CD4-positive, alpha-beta T cell treated with Interferon gamma for 1 hour (primary cell): ENCODE results near the gene UTF1.

Experiments
- DNase-seq: peaks from one replicate; pipeline ENCODE4 v3.0.0-alpha.2; 2020

The UTF1 gene

DNA sequence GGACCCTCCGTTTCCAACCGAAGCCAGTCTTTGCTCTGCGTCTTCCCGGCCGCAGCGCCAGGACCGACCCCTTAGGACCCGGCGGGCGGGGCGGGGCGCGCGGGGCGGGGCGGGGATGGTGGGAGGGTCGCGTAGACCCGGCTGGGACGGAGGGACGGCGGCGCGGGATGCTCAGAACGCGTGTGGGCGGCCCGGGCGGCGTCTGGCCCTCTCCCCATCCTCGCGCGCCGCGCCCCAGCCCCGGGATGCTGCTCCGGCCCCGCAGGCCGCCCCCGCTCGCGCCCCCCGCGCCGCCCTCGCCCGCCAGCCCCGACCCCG is at the start of gene UTF1:
Gene UTF1, plus strand, starts transcription at position 174 of the 318 bp plus-strand sequence. Its CDS starts 72 bp downstream, at position 246.
- DNase-seq: no peak

GRCh38 chr10:133180965-133181639 is 48.9 kb upstream of the UTF1 start:
- DNase-seq: no peak

GRCh38 chr10:133182190-133182589 is 47.8 kb upstream of the UTF1 start:
- DNase-seq: no peak

- no peak for DNase-seq
Observed at GRCh38 chr10:133182791-133183645, 47.0 kb upstream of the UTF1 start.

DNA sequence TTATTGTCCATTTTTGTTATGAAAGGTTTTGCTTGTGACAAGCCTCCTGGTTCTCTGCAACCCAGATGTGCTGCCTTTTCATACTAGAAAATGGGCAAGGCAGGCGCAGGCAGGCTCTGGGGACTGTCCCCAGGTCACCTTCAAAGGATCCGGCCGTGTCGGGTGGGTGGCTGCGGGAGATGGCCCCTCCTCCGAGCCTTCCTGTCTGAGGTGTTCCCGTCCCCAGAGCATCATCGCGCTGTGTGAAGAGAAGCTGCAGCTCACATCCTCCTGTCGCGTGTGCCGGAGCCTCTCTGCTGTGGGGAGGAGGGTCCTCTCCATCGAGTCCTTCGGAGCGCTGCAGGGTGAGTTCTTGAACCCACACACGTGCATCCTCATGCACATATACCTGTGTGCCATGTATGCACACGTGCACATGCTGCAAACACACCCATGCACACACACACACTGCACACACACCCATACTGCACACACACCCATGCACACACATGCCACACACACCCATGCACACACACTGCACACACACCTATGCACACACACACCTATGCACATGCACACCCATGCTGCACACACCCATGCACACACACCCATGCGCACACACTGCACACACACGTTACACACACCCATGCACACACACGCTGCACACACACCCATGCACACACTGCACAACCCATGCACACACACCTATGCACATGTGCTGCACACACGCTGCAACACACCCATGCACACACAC is 46.2 kb upstream of the UTF1 start:
- no peak for DNase-seq

GRCh38 chr10:133184591-133185244 is 45.3 kb upstream of the UTF1 start:
- DNase-seq: no peak

DNA sequence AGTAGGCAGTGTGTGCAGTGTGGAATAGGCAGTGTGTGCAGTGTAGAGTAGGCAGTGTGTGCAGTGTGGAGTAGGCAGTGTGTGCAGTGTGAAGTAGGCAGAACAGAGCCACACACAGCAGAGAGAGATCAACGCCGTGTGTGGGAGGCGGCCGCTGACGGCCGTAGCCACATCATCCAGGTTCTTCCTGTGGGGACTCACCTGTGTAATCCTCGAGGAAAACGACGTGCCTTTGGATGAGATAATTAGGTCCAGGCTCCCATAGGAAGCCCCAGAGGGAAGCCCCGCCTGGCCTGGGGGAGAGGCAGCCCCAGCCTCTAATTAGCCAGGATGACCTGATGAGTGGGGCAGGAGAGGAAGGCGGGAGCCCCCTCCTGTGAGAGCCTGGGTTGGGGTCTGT is 44.6 kb upstream of the UTF1 start:
- no peak for DNase-seq

- no peak for DNase-seq
Observed at GRCh38 chr10:133185916-133186315, 44.1 kb upstream of the UTF1 start.

- no peak for DNase-seq
Observed at GRCh38 chr10:133186416-133187090, 43.5 kb upstream of the UTF1 start.

- no peak for DNase-seq
Observed at GRCh38 chr10:133187091-133187905, 42.7 kb upstream of the UTF1 start.

DNA sequence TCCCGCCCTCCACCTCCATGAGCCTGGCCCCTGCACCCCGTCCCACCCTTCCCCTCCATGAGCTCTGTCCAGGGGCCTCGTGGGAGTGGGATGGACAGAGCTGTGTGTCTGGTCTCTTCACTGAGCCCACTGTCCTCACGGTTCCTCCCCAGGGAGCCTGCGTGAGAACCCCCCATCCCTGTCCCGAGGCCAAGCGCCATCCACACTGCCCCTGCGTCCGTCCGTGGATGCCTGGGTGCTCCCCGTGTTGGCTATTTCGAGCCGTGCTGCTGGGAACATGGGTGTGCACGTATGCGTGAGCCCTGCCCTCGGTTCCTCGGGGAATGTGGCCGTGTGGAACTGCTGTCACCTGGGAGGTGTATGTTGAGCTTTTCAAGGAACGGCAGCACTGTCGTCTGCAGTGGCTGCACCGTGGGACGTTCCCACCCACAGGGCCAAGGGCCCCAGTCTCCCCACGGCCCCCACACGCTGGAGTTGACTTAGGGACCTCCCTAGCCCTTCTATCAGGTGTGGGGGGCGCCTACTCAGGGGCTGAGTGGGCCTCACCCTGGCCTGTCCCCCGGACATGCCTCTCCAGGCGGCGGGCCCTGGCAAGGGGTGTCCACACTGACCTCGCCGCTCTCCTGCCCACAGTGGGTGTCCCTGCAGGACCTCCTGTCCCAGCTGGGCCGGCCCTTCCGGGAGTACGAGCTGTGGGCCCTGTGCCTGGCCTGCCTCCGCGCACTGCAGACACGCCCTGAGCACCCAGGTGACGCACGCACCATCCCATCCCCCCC is 41.9 kb upstream of the UTF1 start:
- no peak for DNase-seq

DNA sequence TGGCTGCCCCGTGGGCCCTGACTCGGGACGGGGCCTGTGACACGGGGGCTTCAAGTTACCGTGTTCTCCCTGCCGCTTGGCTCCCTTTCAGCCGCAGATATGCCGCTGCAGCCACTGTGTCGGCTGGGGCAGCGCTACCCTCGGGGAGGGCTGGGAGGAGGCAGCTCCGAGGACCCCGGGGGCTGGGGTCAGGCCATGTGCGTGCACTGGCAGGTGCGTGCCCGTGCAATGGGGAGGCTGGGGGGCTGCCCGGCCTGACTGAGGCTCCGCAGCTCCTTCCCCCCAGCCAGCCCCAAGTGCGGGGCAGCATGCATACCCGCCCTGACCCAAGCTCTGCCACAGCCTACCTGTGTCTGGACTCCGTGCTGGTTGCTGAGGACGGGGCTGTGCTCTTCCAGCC is 40.8 kb upstream of the UTF1 start:
- no peak for DNase-seq

DNA sequence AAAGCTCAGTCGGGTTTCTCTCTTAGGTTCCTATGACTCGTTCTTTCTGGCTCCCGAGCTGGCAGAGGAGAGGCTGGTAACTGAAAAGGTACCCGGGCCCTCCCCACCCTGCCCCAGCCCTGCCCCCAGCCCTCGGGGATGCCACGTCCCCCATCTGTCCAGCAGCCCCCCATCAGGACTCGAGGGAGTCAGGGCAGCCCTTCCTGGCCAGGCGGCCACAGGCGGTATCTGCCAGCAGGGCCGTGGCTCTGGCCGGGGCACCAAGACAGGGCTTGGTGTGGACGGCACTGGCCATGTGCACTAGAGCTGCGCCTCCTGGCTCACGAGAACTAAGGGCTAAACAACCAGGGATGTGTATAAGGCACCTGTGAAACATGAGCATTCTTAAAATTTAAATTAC is 40.3 kb upstream of the UTF1 start:
- DNase-seq: no peak

- DNase-seq: no peak
Observed at GRCh38 chr10:133190225-133190624, 39.8 kb upstream of the UTF1 start.

GRCh38 chr10:133191651-133192050 is 38.4 kb upstream of the UTF1 start:
- no peak for DNase-seq

GRCh38 chr10:133194151-133194550 is 35.9 kb upstream of the UTF1 start:
- DNase-seq: no peak

DNA sequence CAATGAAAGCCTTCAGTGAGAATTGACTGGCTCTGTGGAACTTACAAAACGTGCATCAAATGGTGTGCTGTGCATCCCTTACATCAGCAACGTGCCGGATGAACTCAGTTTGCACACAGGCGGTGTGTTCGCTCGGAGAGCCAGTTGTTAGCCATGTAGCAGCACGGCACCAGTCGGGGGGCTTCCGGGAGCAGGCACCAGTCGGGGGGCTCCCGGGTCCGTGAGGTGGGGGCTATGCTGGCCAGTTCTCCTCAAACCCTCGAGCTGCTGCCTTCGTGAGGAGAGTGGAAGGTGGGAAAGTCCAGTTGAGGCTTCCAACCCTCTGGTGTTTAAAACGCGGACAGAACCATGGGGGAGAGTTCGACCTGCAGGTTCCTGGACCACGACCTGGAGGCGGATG is 34.9 kb upstream of the UTF1 start:
- no peak for DNase-seq

GRCh38 chr10:133195611-133196010 is 34.4 kb upstream of the UTF1 start:
- no peak for DNase-seq

- DNase-seq: no peak
Observed at GRCh38 chr10:133196221-133196915, 33.6 kb upstream of the UTF1 start.
